Measurements from ENCODE around the gene SELENOH.

SELENOH gene

DNA sequence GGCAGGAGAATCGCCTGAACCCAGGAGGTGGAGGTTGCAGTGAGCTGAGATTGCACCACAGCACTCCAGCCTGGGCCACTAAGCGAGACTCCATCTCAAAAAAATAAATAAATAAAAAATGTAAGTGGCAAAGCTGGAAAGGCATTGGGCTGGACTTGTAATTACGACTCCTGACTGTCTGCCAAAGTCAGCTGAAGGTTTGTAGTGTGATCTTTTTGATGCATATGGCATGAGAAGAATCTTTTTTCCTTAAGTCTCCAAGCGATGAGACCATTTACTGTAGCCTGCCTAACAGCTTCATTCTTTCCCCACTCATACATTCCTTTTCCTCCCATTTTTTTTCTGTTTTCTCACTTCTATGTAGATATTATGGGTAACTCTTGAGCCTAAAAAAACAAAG, 45.1 kb downstream of the SELENOH start:
- no peak for DNase-seq

DNA sequence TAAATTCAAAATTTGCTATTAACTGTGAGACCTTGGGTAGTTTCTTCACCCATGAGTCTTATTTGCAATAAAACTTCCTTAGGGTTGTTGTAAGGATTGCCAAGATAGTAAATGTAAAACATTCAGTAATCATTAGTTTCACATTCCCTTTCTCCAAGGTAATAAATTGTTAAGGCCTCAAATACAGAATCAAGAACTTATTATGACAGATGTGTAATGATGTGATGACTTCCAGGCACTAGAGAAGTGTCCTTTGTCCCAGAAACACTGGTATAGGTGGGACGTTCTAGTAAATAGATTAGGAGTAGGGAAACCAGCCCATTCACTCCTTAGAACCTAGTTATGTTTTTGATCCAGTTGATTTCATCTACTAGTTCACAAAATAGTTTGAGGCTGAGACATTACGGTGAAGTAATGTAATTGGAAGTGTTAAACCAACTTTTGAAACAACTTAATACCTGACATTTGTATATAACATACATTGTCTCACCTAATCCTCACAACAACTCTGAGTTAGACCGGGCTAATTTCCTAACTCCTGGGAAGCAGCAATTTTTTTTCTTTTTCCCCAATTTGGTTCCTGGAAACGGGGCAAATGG, 45.8 kb downstream of the SELENOH start:
- DNase-seq = no peak

DNA sequence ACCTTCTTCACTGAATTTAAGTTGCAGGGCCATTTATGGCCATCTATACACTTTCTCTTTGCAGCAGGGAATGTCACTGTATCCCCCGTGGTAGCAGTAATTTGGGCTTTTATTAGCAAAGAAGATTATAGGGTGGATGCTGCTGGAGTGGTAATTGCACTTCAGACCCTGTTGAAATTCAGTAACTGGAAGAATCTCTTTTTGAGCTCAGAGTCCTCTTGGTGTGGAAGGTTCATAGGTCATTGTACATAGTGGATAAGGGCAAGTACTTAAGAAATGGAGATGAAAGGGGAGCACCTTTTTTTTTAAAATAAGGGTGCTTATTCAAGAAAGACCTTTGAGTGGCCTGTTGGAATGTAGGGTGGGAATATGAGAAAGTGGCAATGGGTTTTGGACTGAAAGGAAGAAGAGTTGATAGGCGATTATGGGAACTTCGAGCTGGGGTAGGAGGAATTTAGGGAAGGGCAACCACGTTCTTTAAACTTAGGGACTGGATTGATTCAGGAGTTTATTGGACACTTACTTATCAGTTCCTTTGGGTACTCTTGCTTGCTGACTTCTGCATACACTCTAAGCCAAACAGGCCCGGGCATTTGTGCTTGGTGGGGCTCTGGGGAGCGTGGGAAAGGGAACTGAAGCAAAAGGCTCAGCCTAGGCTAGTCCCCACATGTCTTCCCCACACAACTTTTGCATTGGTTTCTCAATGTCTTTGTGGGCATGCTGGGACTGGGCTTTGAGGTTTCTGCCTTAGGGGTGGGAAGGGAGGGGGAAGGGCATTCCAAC, 46.8 kb downstream of the SELENOH start:
- no peak for DNase-seq

DNA sequence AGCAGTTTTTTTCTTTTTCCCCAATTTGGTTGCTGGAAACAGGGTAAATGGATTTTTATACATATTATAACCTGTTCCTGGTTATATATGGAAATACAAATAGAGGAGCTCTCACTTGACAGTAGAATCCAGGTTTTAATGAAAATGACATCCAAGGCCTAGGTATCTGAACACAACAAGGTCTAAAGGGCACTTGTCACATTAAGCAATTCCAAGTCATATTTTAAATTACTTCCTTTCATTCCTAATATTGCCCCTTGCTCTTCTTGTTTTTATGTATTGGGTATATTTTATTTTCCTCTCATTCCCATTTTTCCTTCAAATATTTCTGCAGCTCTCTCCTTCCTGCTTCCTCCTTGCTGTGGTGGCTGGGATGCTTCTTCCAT, 47.4 kb downstream of the SELENOH start:
- no peak for DNase-seq

DNA sequence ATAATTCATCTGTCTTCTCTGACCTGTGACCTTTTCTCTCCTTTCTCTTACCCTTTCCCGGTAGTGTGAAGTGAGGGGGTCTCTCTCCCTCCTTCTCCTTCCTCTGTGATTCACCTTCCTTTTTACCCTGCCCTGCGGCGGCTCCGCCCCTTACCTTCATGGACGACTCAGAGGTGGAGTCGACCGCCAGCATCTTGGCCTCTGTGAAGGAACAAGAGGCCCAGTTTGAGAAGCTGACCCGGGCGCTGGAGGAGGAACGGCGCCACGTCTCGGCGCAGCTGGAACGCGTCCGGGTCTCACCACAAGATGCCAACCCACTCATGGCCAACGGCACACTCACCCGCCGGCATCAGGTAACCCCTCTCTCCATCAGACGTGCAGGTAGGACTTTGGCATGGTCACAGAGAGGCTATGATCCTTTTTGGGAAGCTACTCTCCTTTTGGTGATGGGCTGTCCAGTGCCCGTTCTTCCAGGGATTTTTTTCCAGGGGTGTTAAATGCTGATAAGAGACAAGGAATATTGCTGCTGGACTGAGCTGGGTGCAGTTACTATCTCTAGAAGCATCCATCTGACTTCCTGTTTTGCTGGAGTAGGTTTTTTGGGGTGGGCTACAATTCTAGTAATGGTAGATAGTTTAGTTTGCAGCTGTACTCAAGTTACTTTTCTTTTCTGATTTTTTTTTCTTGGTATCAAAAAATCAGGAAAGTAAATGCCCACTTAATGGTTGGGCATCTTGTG, 50.2 kb downstream of the SELENOH start:
- no peak for DNase-seq

DNA sequence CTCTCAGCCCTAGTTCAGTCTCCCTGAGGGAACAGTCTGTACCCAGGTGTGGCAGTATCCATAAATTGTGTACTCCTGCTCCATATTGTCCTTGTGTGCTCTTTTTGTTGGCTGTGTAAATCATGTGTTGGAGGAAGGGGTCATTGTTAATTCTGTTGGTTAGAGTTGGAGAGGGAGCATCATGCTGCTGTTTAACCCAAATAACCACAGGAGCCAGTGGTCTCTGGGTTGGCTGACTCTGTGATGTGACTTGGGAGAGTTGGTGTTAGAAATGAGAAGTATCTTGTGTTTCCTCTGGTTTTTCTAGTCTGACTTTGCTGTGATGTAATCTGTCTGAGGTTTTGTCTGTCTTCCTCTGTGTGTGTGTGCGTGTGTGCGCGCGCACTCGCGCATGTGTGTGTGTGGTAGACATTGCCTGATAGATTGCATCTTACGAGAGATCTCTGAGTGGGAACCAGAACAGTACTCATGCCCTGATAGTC, 50.8 kb downstream of the SELENOH start:
- no peak for DNase-seq

DNA sequence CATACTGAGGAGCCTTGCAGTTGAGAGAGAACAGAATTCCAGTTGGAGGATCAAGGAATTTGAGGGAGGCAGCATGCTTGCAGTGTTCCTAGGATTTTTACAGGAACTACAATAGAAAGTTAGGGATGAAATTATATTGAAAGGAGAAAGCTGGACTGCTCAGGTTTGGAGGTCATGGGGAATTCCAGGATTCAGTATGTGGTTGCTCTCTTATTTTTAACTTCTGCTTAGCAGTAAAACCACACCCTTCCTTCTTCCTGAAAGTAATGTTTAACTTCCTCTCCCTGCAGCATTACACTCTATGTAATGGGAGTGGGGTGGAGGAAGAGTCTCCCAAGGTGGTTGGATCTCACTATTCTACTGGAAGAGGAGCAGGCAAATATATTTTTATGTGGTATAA, 51.6 kb downstream of the SELENOH start:
- DNase-seq = no peak
